GM12878 (cell line): Measurements from ENCODE around the gene KPNA5. TPM values are rescaled to one million over a fixed set of nuclear protein-coding genes. Genes with fewer than 3 reads are reported as not detected.

Experiments
- BACH1 ChIP-seq: fragments of 450-650 bp; IDR thresholded peaks from 2 replicates; pipeline ENCODE4 v1.6.1; 2017; ENCODE audit warnings: mild to moderate bottlenecking, borderline replicate concordance
- CHD1 ChIP-seq: IDR thresholded peaks from 2 replicates; pipeline ENCODE4 v1.6.1; 2012; ENCODE audit warnings: low read depth, low read length, improper control_type of control experiment
- E2F4 ChIP-seq: IDR thresholded peaks from 2 replicates; pipeline ENCODE4 v1.6.1; 2012; ENCODE audit warnings: low read depth, low read length, improper control_type of control experiment
- E4F1 ChIP-seq: fragments of 450-650 bp; IDR thresholded peaks from 2 replicates; pipeline ENCODE4 v1.6.1; 2018; ENCODE audit warnings: borderline replicate concordance, mild to moderate bottlenecking; ENCODE audit not compliant: partially characterized antibody
- EGR1 ChIP-seq, 2 experiments: IDR thresholded peaks; 1 replicate in 1 of 2; 2 replicates in 1 of 2; pipeline ENCODE4 v1.6.1; 2011 to 2012; ENCODE audit warnings: low read depth in 2 of 2, low read length in 2 of 2, borderline replicate concordance in 1 of 2, mild to moderate bottlenecking in 1 of 2, moderate library complexity in 1 of 2
- FOS ChIP-seq: IDR thresholded peaks from 3 replicates; pipeline ENCODE4 v1.6.1; 2011; ENCODE audit warnings: borderline replicate concordance; ENCODE audit not compliant: insufficient read length; ENCODE audit errors: extremely low read depth
- IRF5 ChIP-seq: fragments of 450-650 bp; IDR thresholded peaks from 2 replicates; pipeline ENCODE4 v1.6.1; 2017; ENCODE audit warnings: borderline replicate concordance
- MEF2A ChIP-seq: IDR thresholded peaks from 2 replicates; pipeline ENCODE4 v1.6.1; 2011; ENCODE audit warnings: low read depth, mild to moderate bottlenecking, low read length, moderate library complexity; ENCODE audit not compliant: insufficient read depth
- NR2F1 ChIP-seq: fragments of 450-650 bp; conservative IDR thresholded peaks from 2 replicates; pipeline ENCODE4 v1.6.1; 2017; ENCODE audit warnings: mild to moderate bottlenecking
- PML ChIP-seq: IDR thresholded peaks from 2 replicates; pipeline ENCODE4 v1.6.1; 2012; ENCODE audit warnings: low read length, inconsistent platforms
- SMAD1 ChIP-seq: fragments of 450-650 bp; IDR thresholded peaks from 2 replicates; pipeline ENCODE4 v1.6.1; 2018; ENCODE audit warnings: mild to moderate bottlenecking, low read depth; ENCODE audit not compliant: partially characterized antibody
- SP1 ChIP-seq: IDR thresholded peaks from one replicate; pipeline ENCODE4 v1.6.1; 2011; ENCODE audit warnings: low read depth, low read length
- SREBF1 ChIP-seq: IDR thresholded peaks from 2 replicates; pipeline ENCODE4 v1.6.1; 2012; ENCODE audit warnings: mild to moderate bottlenecking, low read length
- SREBF2 ChIP-seq: IDR thresholded peaks from 2 replicates; pipeline ENCODE4 v1.6.1; 2012; ENCODE audit warnings: mild to moderate bottlenecking, low read length
- ZBTB4 ChIP-seq: fragments of 450-650 bp; formaldehyde crosslinking; IDR thresholded peaks from 2 replicates; pipeline ENCODE4 v1.4.0; 2022; ENCODE audit warnings: mild to moderate bottlenecking, moderate library complexity
- polyA plus RNA-seq, 11 experiments: library from polyadenylated mRNA; depleted of rRNA in 4 of 11; unstranded in 6 of 11; stranded (reverse) in 5 of 11; fragments of >200 nt; fragmentation: Nextera tagmentation in 4 of 11; fragmentation: Illumina TruSeq in 1 of 11; extraction: Ambion mirVana in 4 of 11; extraction: Trizol in 1 of 11; gene quantifications; 1 replicate in 1 of 11; 2 replicates in 10 of 11; pipeline versions ENCODE4 v1.2.1 to v1.2.3, GENCODE V29; 2011 to 2016; ENCODE audit warnings: inconsistent platforms in 2 of 11, missing spikeins in 2 of 11, low read depth in 1 of 11
- total RNA-seq, 4 experiments: library from RNA; depleted of rRNA in 3 of 4; stranded (reverse); fragments of >200 nt in 3 of 4; fragmentation: Illumina TruSeq in 1 of 4; extraction: Trizol in 1 of 4; gene quantifications; 2 replicates each; pipeline versions ENCODE4 v1.2.1 to v1.2.3, GENCODE V29; 2013 to 2021
- TF ChIP-seq, protein P1 (sequence below): fragments of 450-650 bp; IDR thresholded peaks from 2 replicates; pipeline ENCODE4 v1.6.1; 2017; ENCODE audit warnings: low read depth, mild to moderate bottlenecking, moderate library complexity

KPNA5 gene
- total and polyA plus RNA-seq, 10 of the 15 experiments (the other 5 are each of a cell fraction or from before 2014, with no cell fraction given) = 1.9 to 7.6 (median 4.5) TPM

GRCh38 chr6:116666869-116667268, 14.1 kb upstream of the KPNA5 start (continued):
- TF ChIP-seq SREBF1 = no peak
- no peak for TF ChIP-seq EGR1 (IDR thresholded peaks at IDR 0.05; ENCODE audit: borderline replicate concordance in 1 of 2, low read depth in 2 of 2, low read length in 2 of 2)
- no peak for TF ChIP-seq SREBF2
- TF ChIP-seq ZBTB4 (CRISPR knock-in tag) = no peak
- TF ChIP-seq FOS = no peak
- no peak for TF ChIP-seq CHD1
- TF ChIP-seq BACH1 = peak; percentile 81; the same call in 1 of the 2 replicates
- no peak; the same call in 1 of the 2 replicates for TF ChIP-seq PML
- TF ChIP-seq IRF5 = no peak
- no peak for TF ChIP-seq E4F1
- 0 out of 2 replicates have a peak, but pooled peaks have one; percentile 33 for TF ChIP-seq NR2F1
- no peak for TF ChIP-seq SP1
- TF ChIP-seq E2F4 = no peak
- TF ChIP-seq MEF2A = no peak
- no peak for TF ChIP-seq SMAD1
- TF ChIP-seq, protein P1, sequence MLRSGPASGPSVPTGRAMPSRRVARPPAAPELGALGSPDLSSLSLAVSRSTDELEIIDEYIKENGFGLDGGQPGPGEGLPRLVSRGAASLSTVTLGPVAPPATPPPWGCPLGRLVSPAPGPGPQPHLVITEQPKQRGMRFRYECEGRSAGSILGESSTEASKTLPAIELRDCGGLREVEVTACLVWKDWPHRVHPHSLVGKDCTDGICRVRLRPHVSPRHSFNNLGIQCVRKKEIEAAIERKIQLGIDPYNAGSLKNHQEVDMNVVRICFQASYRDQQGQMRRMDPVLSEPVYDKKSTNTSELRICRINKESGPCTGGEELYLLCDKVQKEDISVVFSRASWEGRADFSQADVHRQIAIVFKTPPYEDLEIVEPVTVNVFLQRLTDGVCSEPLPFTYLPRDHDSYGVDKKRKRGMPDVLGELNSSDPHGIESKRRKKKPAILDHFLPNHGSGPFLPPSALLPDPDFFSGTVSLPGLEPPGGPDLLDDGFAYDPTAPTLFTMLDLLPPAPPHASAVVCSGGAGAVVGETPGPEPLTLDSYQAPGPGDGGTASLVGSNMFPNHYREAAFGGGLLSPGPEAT = peak; percentile 47; the same call in 1 of the 2 replicates
